GM18909 (cell line): ENCODE data around the gene SHISA6.

ENCODE experiments used
- ATAC-seq: cut with Tn5 transposase; IDR thresholded peaks from one replicate; pipeline ENCODE4 v1.9.1; 2021; ENCODE audit warnings: mild to moderate bottlenecking; ENCODE audit not compliant: unreplicated experiment, poor library complexity

SHISA6 gene

DNA sequence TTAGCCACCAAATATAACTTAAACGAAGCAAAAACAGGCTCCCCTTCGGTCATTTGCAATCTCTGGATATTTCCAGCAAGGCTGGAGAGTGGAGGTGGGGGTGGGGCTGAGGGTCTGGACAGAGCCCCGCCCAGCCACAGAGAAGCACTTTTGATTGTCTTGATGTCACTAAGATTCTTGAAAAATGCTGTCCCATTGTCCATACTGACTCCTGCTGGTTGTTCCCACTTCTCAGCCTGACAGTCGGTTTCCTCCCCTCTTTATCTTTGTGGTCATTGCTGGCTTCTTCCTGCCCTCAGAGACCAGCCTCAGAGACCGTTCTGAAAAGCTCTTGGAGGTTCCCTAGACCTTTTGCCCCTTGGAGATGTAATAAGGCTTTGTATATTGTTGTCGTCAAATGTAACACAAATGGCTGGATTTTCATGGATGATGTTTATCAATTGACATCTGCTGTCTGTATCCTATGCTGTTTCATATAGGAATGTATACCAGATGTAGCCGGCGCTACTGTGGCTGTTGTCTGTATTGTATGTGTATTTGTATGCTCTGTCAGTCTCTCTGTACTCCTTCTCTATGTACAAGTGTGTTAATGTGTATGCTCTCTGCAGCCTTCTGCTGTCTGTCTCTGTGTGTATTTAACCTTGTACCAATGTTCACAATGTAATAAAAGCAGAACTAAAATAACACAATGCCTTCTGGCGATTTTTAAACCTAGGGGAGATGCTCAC lies 262.5 kb downstream of the SHISA6 start:
- no peak for ATAC-seq

DNA sequence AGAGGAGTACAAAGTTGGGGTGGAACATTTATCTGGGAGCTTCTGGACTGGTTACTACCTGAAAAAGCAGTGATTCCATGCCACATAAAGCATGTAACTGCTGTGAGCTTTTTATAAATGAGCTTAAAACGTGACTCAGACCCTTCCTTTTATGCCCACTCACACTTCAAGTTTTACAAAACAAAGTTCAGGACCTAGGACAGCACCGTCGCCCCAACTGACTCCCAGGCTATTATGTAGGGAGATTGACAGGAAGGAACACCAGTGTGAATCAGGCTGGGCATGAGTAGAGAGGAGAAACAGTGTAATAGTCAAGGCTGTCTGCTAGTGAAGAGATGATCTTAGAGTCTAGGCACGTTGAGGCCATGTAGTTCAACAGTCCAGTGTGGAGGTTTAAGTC lies 265.6 kb downstream of the SHISA6 start:
- no peak for ATAC-seq

DNA sequence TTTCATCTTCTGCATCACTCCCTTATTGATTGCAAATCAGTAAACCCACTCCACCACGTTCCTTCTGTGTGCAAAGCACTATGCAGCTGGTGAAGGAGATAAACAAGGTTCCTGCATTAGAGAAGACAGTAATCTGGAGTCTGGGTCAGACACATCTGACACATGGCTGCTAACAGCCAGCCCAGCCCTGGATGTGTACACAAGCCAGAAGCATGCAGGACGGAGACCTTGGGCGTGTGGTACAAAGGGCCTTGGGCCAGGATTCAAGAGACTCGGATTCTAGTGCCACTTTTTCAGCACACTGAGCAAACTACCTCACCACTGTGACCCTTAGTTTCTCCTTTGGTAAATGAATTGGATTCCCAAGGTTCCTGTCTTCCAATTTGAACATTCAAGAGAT lies 270.7 kb downstream of the SHISA6 start:
- ATAC-seq = no peak

DNA sequence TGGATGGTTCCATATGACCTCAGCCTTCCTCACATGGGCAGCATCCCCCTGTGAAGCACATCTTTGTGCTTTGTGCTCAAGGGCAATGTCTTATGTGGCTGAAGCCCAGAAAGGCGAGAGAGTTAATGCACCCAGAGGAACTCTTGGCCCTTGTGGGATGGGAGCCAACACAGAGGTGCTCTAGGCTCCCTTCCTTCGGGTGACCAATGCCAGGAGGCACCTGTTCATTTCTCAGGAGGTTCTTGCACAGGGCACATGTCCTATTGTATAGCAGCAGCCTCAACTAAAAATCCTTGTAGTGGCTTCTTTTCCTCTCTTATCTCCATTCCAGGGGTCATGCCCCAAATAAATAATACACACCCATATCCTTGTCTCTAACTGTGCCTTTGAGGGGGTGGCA lies 273.6 kb downstream of the SHISA6 start:
- no peak for ATAC-seq

DNA sequence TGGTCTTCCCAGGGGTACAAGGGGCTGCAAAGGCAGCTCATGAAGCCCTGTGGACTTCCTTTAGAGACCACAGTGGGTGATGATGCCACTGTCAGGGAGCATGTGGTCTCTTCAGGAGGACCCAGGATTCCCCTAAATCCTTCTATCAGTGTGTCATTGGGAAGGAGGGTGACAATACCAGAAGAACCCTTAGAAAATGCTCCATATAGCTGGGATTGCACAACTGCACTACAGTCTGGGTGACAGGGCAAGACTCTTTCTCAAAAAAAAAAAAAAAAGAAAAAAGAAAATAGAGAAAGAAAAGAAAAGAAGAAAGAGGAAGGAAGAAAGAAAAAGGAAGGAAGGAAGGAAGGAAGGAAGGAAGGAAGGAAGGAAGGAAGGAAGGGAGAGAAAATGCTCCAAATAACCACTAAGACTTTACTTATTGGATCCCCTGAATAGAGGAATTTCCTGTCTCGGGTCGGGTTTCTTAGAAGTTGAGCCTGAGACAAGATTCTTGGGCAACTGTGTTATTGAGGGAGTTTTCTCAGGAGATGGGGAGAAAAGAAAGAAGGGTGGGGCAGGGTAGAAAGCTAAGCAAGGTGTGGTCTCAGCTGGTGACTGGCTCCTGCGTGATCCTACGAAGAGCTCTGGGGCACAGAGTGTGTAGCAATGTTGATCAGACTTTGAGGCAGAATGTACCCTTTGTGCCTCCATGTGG lies 274.1 kb downstream of the SHISA6 start:
- ATAC-seq = no peak

DNA sequence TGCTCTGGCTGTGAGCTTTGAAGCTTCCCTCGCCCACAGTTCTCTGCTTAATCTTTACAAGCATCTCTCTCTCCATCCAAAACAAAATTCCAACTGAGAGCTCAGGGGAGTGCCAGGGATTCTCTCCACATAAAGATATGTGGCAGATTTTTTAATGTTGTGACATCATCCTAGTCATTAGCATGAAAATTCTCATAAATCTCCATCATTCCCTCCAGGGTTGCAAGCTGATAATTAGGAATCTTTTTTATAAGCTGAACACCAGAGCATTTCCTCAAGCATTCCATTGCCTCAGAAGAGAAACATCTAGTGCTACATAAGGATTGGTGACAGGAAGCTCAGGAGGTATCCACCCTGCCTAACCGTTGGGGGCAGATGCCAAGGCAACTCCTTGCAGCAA lies 274.9 kb downstream of the SHISA6 start:
- no peak for ATAC-seq

DNA sequence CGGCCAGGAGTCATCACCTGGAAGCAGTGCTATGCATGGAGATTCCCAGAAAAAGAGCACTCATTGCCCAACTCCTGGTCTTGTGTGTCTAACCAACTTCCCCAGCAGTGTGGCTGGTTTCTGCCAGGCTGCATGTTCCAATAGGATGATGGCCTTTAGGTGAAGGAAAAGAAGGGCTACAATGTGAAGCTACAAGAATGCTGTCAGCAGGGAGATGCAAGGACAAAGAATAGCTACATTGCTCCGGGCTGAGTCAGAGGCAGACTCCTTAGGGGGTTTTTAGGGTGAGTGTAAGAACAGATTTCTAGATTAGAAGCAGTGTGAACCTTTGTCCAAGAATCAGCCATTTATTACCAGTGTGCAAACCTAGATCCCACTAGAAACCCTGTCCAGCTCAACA lies 294.2 kb downstream of the SHISA6 start:
- no peak for ATAC-seq

DNA sequence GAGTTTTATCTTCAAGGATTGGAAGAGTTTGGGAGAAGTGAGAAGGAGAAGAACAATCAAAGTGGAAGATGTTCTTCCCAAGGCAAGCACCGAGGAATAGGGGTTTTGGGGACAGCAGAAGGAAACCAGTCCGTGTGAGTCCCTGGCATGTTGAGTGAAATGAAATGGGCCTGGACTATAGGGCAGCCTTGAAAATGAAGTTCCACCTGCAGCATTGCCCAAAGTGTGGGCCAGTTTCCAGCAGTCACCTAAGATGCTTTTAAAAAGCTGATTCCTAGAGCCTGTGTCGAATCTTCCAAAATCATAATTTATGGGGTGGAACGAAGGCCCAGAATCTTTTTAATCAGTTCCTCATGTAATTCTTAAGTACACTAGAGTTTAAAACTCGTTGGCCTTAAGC lies 297.4 kb downstream of the SHISA6 start:
- no peak for ATAC-seq

DNA sequence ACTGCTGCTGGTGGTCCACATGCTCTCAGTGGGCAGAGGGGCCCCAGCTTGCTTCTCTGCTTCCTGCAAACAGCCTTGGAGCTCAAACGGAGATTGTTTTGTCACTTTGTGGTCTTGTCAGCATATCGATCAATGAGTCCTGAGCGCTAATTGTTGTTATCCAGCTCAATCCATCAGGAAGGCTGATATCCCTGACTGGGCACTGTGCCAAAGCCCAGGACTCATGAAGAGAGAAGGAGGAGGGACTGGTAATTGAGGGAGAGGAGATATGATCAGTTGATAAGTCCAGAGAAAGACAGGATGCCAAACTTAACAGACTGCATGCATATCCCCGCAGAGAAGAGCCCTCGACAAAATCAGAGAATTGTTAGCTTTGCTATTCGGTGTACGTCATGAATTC lies 298.6 kb downstream of the SHISA6 start:
- no peak for ATAC-seq

DNA sequence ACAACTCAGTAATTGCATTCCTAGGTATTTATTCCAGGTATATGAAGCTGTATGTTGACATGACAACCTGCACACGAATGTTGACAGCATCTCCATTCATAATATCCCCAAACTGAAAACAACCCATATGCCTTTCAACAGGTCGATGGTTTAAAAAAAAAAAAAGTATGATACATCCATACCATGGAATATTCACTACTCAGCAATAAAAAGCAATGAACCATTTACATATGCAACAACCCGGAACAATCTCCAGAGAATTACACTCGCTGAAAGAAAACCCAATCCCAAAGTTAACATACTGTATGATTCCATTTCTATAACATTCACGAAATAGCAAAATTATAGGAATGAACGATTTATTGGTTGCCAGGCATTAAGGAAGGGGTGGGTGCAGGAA lies 304.0 kb downstream of the SHISA6 start:
- ATAC-seq = no peak

DNA sequence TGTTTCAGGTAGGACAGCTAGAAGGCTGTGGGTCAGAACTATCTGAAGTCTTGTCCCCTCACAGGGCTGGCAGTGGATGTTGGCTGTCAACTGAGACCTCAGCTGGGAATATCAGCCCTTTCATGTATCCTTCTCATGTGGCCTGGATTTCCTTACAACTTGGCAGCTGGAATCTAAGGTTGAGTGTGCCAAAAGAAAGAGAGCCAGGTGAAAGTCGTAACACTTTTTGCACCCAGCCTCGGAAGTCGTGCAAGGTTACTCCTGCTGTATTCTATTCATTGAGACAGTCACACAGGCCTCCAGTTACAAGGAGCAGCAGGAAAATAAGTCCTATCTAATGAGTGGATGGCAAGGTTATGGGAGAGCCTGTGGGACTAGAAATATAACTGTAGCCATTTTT lies 304.7 kb downstream of the SHISA6 start:
- ATAC-seq = no peak

DNA sequence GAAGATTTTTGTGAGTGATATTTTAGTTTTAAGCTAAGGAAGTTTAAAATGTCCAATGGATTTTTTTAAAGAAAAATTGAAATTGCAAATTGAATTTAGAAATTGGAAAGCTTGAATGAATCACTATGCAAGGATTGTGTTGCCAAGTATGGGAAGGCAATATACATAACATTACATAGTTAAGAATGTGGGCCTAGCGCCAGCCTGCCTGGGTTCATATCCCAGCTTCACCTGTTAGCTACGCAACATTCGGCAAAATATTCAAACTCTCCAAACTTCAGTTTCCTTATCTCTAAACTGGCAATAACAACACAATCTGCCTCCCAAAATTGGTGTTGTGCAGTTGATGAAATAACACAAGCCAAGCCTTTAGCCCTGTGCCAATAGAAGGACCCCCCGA lies 306.8 kb downstream of the SHISA6 start:
- no peak for ATAC-seq

DNA sequence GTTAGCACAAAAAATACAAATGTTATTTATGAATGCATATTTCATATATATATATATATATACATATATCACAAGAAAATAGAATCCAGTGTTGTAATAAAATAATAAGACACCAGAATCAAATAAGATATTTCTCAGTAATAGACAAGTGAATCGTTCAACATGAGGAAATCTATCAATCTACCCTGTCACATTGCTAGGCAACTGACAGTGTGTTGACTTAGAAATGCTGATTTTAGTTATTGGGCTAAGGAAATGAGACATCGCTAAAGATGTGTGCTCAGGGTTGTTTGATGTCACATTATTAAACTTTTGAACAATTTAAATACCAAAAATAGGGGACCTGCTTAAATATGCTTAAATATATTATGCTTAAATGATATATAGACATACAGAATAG lies 307.4 kb downstream of the SHISA6 start:
- no peak for ATAC-seq

DNA sequence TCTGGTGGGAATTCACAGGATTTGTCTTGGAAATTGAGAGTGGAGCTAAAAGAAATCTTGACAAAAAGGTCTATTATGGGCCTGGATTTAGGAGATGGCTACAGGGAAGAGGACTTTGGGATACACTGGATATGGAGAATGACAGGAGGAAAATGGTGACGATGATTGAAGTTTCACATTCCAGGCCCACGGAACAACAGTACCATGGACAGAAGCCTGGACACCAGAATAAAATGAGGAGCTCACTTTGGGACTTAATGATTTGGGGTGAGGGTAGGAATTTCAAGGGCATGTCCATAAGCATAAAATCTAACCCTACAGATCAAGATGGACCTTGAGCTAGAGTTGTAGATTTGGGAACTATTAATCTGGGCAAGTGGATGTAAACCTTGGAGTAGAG lies 309.4 kb downstream of the SHISA6 start:
- no peak for ATAC-seq

DNA sequence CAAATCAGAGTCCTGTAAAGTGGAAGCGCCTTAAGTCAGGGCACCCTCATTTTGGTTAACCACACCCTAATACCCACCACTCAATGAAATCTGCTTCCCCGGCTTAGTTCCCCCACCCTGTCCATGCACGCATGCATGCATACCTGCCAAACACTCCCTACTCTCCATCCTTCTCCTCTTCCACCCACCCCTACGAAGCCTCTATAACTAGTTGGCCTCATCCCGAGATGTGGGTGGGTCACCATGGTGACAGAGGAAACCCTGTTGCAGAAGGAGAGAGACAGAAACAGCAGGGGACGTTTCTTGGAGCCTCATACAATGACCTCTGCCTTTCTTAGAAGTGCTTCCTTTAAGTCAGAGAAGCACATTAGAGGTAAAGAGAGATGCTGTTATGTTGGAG lies 310.4 kb downstream of the SHISA6 start:
- ATAC-seq = no peak

DNA sequence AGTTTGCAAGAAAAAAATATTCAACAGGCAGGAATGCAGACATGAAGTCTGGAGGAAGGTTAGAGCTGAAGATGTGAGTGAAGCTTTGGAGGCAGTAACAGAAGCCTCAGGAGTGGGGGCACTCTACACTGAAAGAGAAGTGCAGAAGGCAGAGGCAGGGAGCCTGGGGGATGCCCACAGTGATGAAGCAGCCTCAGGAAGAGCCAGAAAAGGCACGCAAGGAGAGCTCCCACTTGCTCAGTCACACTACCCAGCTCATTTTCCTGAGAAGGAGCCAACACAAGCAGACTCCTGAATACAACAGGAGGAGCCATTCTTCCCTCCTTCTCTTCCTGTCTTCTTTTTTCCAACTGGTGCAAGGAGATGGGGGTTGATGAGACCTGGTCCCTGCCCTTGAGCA lies 312.1 kb downstream of the SHISA6 start:
- ATAC-seq = no peak

DNA sequence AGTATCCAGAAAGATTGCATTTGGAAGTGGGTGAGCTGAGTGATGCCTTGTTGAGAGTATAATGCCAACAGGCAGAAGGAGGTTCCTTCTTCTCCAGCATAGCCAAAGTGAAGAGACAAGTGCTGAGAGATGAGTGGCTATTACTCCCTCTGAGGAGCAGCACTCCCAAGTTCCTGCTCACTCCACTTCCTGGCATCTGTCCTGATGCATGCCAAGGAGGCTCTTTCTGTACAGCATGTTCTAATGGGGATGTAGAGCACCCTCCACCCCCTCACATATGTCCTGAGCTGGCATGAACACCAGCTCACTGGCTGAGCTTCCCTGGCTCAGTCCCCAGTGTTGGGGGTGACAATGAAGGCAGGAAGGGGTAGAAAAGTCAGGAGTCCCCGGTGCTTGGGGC lies 313.0 kb downstream of the SHISA6 start:
- no peak for ATAC-seq

DNA sequence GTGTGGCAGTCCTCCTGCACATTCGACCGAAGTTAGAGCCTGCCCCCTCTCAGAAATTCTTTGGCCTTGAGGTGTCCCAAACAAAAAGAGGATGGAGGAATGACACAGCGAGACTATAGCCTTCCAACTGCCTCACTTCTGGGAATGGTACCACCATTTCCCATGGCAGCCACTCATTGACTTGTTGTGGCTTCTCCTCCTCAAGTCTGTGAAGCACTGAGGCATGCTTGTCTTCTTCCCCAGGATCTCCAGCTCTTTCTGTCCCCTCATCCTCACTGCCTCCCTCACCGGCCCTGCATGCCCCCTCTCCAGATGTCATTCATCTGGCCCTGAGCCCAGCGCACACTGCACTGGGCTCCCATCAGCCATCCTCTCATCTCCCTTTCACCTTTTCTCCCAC lies 313.5 kb downstream of the SHISA6 start:
- no peak for ATAC-seq

DNA sequence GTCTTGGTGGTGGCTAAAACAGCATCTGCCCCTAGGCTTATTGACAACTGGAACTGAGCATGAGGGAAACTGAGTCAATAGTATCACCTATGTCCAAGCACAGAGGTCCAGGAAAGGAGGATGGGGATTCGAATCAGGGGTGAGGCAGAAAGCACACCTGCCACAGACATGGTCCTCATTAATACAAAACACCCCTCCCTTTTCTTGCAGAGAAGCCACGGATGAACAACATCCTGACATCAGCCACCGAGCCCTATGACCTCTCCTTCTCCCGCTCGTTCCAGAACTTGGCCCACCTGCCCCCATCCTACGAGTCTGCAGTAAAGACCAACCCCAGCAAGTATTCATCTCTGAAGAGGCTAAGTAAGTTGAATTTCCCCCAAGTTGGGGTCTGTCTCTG lies 314.5 kb downstream of the SHISA6 start:
- no peak for ATAC-seq

DNA sequence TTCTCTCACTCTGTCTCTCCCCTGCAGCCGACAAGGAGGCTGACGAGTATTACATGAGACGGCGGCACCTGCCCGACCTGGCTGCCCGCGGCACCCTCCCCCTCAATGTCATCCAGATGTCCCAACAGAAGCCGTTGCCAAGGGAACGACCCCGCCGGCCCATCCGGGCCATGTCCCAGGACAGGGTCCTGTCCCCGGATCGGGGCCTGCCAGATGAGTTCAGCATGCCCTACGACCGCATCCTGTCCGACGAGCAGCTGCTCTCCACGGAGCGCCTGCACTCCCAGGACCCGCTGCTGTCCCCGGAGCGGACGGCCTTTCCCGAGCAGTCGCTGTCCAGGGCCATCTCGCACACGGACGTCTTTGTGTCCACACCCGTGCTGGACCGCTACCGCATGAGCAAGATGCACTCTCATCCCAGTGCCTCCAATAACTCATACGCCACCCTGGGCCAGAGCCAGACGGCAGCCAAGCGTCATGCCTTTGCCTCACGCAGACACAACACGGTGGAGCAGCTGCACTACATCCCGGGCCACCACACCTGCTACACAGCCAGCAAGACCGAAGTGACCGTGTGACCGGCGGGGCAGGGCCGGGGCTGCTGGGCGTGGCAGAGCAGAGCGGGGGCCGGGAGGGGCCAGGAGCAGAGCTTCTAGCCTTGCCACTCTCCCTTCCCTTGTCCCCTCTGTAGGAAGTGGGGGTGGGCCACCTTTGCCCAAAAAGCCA lies 316.9 kb downstream of the SHISA6 start:
- ATAC-seq = no peak

DNA sequence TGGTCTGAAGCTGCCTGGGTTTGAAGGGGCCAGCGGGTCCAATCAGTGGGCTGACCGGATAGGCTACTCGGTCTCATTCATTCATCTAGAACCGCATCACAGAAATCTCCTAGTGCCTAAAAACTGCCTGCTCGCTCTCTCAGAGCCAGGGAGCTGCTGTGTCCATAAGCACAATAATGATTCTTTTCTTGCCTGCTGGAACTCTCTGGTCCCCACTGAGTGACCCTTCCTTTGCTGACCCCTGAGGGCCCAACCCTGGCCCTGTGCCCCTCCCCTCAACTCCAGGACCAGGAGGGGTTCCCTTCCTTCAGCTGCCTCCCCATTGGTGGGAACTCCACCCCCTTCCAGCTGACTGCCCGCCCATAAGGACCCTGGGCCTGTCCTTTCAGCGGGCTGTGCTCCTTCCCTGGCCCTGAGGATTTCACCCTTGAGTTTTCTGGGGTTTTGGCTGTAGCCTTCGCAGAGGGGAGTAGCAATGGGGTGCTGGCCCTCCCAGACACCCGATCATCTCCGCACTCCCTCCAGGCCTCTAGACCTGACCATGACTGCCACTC lies 317.7 kb downstream of the SHISA6 start:
- ATAC-seq = no peak
